NT2/D1 (cell line): Measurements from ENCODE around the gene PDLIM7.
A peak's percentile ranks its signal among the peaks of the same experiment; 100 is the strongest.

Experiments used
- DNase-seq: peaks from one replicate; pipeline ENCODE4 v3.0.0-alpha.2; 2011; ENCODE audit warnings: low read depth, low spot score
- H3K27me3 ChIP-seq: 2 replicates; pipeline ENCODE4 v1.6.0; 2011; ENCODE audit warnings: mild to moderate bottlenecking; ENCODE audit not compliant: insufficient read length, insufficient read depth
- H3K36me3 ChIP-seq: 2 replicates; pipeline ENCODE4 v1.6.1; 2011; ENCODE audit warnings: mild to moderate bottlenecking, low read length, mixed read lengths; ENCODE audit not compliant: insufficient read depth, insufficient read length
- H3K4me1 ChIP-seq: 2 replicates; pipeline ENCODE4 v1.5.1; 2011; ENCODE audit not compliant: insufficient read depth, insufficient read length
- H3K4me3 ChIP-seq: 2 replicates; pipeline ENCODE4 v1.5.1; 2011; ENCODE audit warnings: low read depth; ENCODE audit not compliant: insufficient read length
- H3K9ac ChIP-seq: 2 replicates; pipeline ENCODE4 v1.6.0; 2011; ENCODE audit warnings: low read depth; ENCODE audit not compliant: insufficient read length
- H3K9me3 ChIP-seq: 2 replicates; pipeline ENCODE4 v1.5.1; 2011; ENCODE audit warnings: mild to moderate bottlenecking, low read length; ENCODE audit not compliant: insufficient read depth
- SUZ12 ChIP-seq: IDR thresholded peaks from 2 replicates; pipeline ENCODE4 v1.6.1; 2011; ENCODE audit not compliant: insufficient read length, insufficient read depth; ENCODE audit errors: extremely low read depth
- YY1 ChIP-seq: IDR thresholded peaks from 2 replicates; pipeline ENCODE4 v1.6.1; 2011; ENCODE audit not compliant: insufficient read length, insufficient read depth
- ZNF274 ChIP-seq: IDR thresholded peaks from 2 replicates; pipeline ENCODE4 v1.6.1; 2011; ENCODE audit warnings: mild to moderate bottlenecking, low read depth, low read length

Gene PDLIM7

DNA sequence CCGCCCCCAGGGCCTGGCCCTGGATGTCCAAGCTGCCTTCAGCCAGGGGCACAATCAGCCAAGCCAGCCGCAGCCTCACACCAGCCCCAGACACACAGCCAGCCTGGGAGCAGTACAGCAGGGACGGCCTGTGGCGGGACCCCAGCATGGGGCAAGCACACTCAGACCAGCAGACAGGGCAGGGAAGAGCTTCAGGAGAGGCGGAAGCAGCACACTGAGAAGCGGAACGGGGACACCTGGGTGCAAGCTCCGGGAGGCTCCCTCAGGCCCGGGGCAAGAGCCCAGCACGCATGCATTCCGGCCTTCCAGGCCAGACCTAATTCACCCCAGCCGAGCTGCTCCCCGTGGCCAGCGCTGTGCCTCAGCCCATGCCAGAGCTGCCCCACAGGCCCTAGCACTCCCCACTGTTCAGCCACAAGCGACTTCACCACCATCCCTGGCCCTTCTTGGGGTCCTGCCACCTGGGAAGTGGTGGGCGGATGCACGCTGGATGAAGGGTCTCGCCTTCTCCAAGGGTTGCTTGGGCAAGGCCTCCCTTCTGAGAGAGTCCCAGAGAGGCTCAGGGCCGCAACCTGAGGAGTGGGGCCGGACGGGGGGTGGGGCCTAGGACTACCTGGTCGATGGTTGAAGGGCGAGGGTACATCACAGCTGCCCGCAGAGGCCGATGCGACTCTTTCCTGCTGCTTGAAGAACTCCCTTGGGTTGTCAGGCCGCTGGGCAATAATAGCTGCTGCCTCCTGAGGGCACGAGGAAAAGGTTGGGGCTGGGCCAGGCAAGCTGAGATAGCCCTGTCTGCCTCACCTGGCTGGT lies 37.4 kb downstream of the PDLIM7 start:
- Histone ChIP-seq H3K36me3 (peaks cover 72% of the 10 kb centered on the region), H3K27me3 (no peaks in the 10 kb centered on the region), H3K9me3 (peaks cover 32% of the 10 kb centered on the region; the same call in 1 of the 2 replicates), H3K9ac (no peak overlapping the region), H3K4me1 (no peaks in the 10 kb centered on the region), H3K4me3 (no peak overlapping the region)
- no peak for DNase-seq
- no peak for TF ChIP-seq YY1
- TF ChIP-seq SUZ12: no peak
- no peak for TF ChIP-seq ZNF274

DNA sequence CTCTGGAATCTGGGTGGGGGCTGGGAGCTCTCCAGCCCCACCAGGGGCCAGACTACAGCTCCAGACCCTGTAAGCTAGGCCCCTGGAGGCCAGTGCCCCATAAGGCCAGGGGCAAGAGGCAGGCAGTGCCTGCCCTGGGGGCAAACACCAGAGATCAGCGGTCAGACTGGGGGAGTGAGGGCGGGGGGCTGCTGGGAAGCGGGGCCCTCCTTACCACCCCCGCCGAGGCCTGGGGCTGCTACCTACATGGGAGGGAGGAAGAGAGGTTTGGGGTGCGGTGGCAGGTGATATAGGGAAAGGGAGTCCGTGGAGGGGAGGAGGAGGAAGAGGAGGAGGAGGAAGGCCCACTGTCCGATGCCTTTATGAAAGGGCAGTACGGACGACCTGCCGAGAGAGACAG lies 38.0 kb downstream of the PDLIM7 start:
- no peak for TF ChIP-seq ZNF274
- no peak for TF ChIP-seq YY1
- TF ChIP-seq SUZ12: no peak
- no peak for DNase-seq
- no peaks in the 10 kb centered on the region for H3K4me1 ChIP-seq
- peaks cover 32% of the 10 kb centered on the region; the same call in 1 of the 2 replicates for H3K9me3 ChIP-seq
- no peak overlapping the region for H3K4me3 ChIP-seq
- H3K27me3 ChIP-seq: no peaks in the 10 kb centered on the region
- H3K36me3 ChIP-seq: peaks cover 71% of the 10 kb centered on the region
- H3K9ac ChIP-seq: no peak overlapping the region

DNA sequence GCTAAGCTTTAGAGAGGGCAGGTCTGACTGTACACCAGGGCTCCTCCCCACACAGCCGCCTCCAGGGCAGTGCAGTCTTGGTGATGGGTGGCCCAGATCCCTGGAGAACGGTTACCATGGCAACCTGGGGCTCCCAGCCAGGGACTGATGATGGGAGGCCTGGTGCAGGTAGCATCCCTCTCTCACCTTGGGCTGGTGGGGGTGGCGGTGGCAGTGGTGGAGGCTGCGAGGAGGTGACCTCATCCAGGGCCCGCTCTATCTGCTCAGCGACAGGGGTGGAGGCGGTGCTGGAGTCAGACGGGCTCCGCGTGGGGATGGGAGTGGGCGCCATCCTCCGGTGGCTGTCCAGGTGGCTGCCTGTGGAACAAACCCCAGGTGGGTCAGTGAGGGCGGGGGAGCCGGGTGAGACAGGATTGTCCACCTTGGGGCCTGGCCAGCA lies 38.5 kb downstream of the PDLIM7 start:
- Histone ChIP-seq H3K9ac (no peak overlapping the region), H3K9me3 (peaks cover 32% of the 10 kb centered on the region; the same call in 1 of the 2 replicates), H3K27me3 (peaks cover under 1% of the 10 kb centered on the region), H3K4me1 (no peaks in the 10 kb centered on the region), H3K4me3 (no peak overlapping the region), H3K36me3 (peaks cover 71% of the 10 kb centered on the region)
- no peak for TF ChIP-seq SUZ12
- TF ChIP-seq YY1: no peak
- TF ChIP-seq ZNF274: no peak
- DNase-seq: no peak

DNA sequence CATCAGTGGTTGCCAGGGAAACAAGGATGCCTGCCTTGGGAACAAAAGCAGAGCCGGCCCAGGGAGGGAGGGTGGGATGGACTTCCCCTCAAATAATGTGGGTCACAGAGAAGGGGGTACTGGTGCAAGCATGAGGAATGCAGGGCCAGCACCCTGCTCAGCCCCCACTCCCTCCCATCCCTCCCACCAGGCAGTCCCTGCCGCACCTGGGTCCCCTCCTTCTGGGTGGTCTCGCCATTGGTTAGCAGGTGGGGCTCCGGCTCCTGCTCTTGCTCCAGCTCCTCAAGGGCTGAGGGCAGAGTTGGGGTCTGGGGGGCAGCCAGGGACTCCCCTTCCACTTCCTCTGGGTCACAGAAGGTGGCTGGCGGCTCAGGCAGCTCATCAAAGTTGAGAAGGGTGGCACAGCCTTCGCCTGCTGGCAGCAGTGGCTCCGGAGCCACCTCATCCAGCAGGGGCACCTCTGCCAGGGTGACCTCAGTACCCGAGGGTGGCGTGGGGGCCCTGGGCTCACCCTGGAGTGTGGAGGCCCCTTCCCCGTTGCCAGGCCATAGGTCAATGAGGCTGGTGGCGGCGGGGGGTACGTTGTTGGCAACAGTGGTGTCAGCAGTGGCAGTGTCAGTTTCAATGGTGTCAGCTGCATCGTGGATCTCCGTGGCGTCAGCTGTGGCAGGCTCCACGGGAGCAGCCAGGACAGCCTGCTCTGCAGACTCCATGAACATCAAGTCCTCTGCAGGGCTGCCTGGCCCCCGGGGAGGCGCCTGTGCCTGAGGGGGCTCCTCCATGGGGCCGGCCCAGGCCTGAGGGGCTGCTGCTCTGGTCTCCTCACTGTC lies 39.3 kb downstream of the PDLIM7 start:
- Histone ChIP-seq H3K36me3 (peaks cover 64% of the 10 kb centered on the region), H3K9ac (no peak overlapping the region), H3K9me3 (peaks cover 32% of the 10 kb centered on the region; the same call in 1 of the 2 replicates), H3K4me1 (peaks cover 3% of the 10 kb centered on the region), H3K27me3 (peaks cover 9% of the 10 kb centered on the region), H3K4me3 (no peak overlapping the region)
- TF ChIP-seq ZNF274 (no peak), YY1 (no peak), SUZ12 (no peak)
- DNase-seq: no peak

DNA sequence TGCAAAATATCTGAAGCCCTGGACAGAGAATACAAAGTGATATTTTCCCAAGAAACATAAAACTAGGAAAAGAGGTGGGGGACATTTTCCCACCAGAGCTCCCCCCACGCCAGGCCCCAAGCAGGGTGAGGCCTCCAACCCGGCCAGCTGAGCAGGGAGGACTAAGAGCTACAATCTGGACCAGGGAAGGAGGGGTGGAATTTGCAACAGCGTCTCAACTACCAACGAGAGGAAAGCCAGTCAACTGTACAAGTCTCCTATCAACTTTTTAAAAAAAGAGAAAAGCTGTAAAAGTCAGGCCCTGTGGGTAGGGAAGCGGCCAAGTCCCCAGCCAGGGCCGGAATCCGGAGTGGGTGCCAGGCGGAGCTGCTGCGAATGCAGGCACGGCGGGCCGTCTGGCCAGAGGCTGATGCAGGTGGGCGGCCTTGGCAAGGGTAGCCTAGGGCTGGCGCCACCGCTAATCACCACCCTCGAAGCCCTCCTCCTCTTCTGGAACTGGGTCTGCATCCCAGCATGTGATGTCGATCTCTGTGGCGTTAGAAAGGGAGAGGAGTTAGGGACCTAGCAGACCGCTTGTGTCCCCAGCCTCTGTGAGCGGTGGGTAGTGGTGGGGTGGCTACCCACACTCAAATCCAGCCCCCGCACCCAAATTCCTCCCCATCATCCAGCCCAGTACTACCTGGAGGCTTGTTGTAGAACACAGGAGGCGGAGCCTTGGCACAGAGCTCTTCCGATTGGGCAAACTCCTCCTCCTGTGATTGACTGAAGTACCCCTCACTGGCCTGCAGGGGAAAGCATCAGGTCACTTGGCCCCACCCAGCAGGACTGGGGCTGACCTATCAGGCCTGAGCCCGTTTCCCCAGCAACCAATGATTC lies 40.2 kb downstream of the PDLIM7 start:
- H3K27me3 ChIP-seq: peaks cover 9% of the 10 kb centered on the region
- no peak for TF ChIP-seq ZNF274
- TF ChIP-seq SUZ12: no peak
- no peak for TF ChIP-seq YY1

DNA sequence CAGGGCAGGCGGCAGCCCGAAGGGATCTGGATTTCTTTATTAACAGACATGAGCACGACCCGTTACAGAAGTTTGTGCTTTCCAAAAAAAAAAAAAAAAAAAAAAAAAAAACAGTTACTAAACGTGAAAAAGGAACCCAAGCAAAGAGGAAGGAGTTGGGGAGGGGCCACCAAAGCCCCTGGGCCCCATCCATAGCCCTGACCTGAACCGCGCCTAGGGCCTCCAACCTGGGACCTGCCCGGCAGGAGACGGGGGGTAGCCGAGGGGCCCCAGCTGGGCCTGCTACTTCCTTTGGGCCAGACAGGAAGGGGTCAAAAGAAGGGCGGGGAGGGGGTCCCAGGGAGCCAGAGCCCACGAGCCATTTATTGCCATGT lies 40.8 kb downstream of the PDLIM7 start:
- peaks cover 9% of the 10 kb centered on the region for H3K27me3 ChIP-seq
- H3K4me1 ChIP-seq: peaks cover 3% of the 10 kb centered on the region
- peaks cover 50% of the 10 kb centered on the region for H3K36me3 ChIP-seq

More for the DNA sequence above, 40.2 kb downstream of the PDLIM7 start:
- Histone ChIP-seq H3K36me3 (peaks cover 56% of the 10 kb centered on the region), H3K4me3 (no peak overlapping the region), H3K4me1 (peaks cover 3% of the 10 kb centered on the region), H3K9ac (no peak overlapping the region), H3K9me3 (peaks cover 32% of the 10 kb centered on the region; the same call in 1 of the 2 replicates)
- peak; percentile 96 for DNase-seq

More for the DNA sequence above, 40.8 kb downstream of the PDLIM7 start:
- no peak overlapping the region for H3K4me3 ChIP-seq
- TF ChIP-seq SUZ12 (no peak), YY1 (no peak)
- H3K9me3 ChIP-seq: peaks cover 32% of the 10 kb centered on the region; the same call in 1 of the 2 replicates
- no peak overlapping the region for H3K9ac ChIP-seq
- DNase-seq: no peak
